ENCODE data around the gene TMEM184B. TPM values are rescaled to one million over a fixed set of nuclear protein-coding genes. Genes with fewer than 3 reads are reported as not detected.

TMEM184B gene
- total and polyA plus RNA-seq, 2 of the 8 experiments (the other 6 are each of a cell fraction or from before 2014, with no cell fraction given): 41.6 to 81.0 TPM

- no peak overlapping the region for H2BK20ac ChIP-seq (ENCODE audit: low read length)
- no peaks in the 10 kb centered on the region for H3K79me2 ChIP-seq (ENCODE audit: control insufficient read depth in 1 of 2, insufficient read depth in 2 of 2, low read length in 2 of 2)
- FAIRE-seq (no peak), DNase-seq (ENCODE audit: low read depth in 1 of 2, low spot score in 2 of 2) (no peak)
- no peak overlapping the region for H2AFZ ChIP-seq (ENCODE audit: low read length)
- no peak overlapping the region for H3K56ac ChIP-seq (replicated peaks; ENCODE audit: insufficient read length, low read depth, low read length)
- no peak overlapping the region for H3K27ac ChIP-seq (ENCODE audit: low read depth, low read length)
- no peak overlapping the region for H2BK15ac ChIP-seq (ENCODE audit: low read length)
- no peak overlapping the region for H3K9ac ChIP-seq (replicated peaks in 1 of 4; ENCODE audit: extremely low read depth in 1 of 4, low read depth in 3 of 4, low read length in 3 of 4)
- peak overlapping the region; percentile 38 for H3K18ac ChIP-seq (ENCODE audit: extremely low read depth, low read length)
- peaks cover 0 to 3% (median 2%) of the 10 kb centered on the region in 4 experiments; a peak in 4 of 7 replicates for H3K4me1 ChIP-seq (replicated peaks in 1 of 4; ENCODE audit: control insufficient read depth in 3 of 4, insufficient read depth in 4 of 4, low read length in 3 of 4)
- 0 out of 2 replicates have a peak, but pooled peaks cover 2% of the 10 kb centered on the region for H3K23me2 ChIP-seq (ENCODE audit: low read depth, low read length)
- no peak overlapping the region for H4K5ac ChIP-seq (ENCODE audit: insufficient read length, low read depth, low read length)
- H3K4me2 ChIP-seq (ENCODE audit: insufficient read depth in 1 of 2, low read depth in 2 of 2, low read length in 2 of 2): no peak overlapping the region
- peaks cover 7 to 22% of the 10 kb centered on the region in 2 experiments for H4K20me1 ChIP-seq (replicated peaks in 1 of 2; ENCODE audit: control insufficient read depth in 1 of 2, insufficient read depth in 2 of 2, low read length in 2 of 2)
- no peak overlapping the region for H4K8ac ChIP-seq (ENCODE audit: extremely low read depth, insufficient read depth, low read length)
- no peaks in the 10 kb centered on the region for H3K27me3 ChIP-seq (replicated peaks in 1 of 4; ENCODE audit: control insufficient read depth in 3 of 4, extremely low read depth in 1 of 4, insufficient read depth in 3 of 4, low read length in 3 of 4)
- H3K9me3 ChIP-seq (ENCODE audit: insufficient read depth in 2 of 2, low read depth in 1 of 2, low read length in 1 of 2): no peaks in the 10 kb centered on the region
- TF ChIP-seq POLR2AphosphoS5 (IDR thresholded peaks at IDR 0.05; ENCODE audit: low read depth, low read length) (peak; percentile 77), CREB1 (IDR thresholded peaks at IDR 0.05) (no peak), POLR2A (IDR thresholded peaks at IDR 0.05; ENCODE audit: control extremely low read depth in 1 of 2, low read depth in 2 of 2, low read length in 2 of 2) (peak; percentile 3 to 46; a peak in 1 of 3 replicates)
- H3K36me3 ChIP-seq (ENCODE audit: control insufficient read depth in 2 of 4, insufficient read depth in 4 of 4, low read length in 3 of 4): peaks cover 17 to 41% (median 26%) of the 10 kb centered on the region in 4 experiments
- peaks cover under 1% of the 10 kb centered on the region; the same call in 1 of the 2 replicates for H3K79me1 ChIP-seq (ENCODE audit: low read depth, low read length)
- H2BK120ac ChIP-seq (replicated peaks; ENCODE audit: low read depth, low read length): no peak overlapping the region
- no peak overlapping the region for H2BK5ac ChIP-seq (ENCODE audit: low read depth, low read length)
- H2BK12ac ChIP-seq (ENCODE audit: low read depth, low read length): no peak overlapping the region
- 91% methylated on average over 12 of the region's 12 CpGs; no CpG with 5 or more reads in 1 of the 2 experiments for WGBS, 2 experiments (ENCODE audit: extremely low coverage in 1 of 2, insufficient coverage in 1 of 2, insufficient read length in 1 of 2, insufficient replicate concordance in 2 of 2, low coverage in 1 of 2, low lambda C conversion rate in 2 of 2, missing lambda C conversion rate in 1 of 2)
- ChIA-PET CTCF (ENCODE audit: partially characterized antibody) (interaction anchor here (1.4 to 4.0 kb wide), 2 partner anchors 9 to 14 kb away, joined by 5 to 17 read pairs; no protein-coding TSS in a partner anchor), POLR2A (ENCODE audit: partially characterized antibody) (interaction anchor here (0.7 to 10.6 kb wide), 16 partner anchors 8 to 74 kb away, joined by 3 to 81 read pairs (median 6); partner anchors contain the start of gene TMEM184B)
- no peak overlapping the region for H3K4me3 ChIP-seq (ENCODE audit: extremely low read depth in 1 of 4, insufficient read depth in 2 of 4, low read depth in 3 of 4, low read length in 4 of 4)
- H3K14ac ChIP-seq (ENCODE audit: insufficient read length): no peak overlapping the region
- H3K23ac ChIP-seq (ENCODE audit: insufficient read length): no peak overlapping the region
- H3K4ac ChIP-seq (replicated peaks; ENCODE audit: insufficient read length, low read depth, low read length): no peak overlapping the region
- no peak overlapping the region for H2AK5ac ChIP-seq (ENCODE audit: low read depth, low read length)
- H4K91ac ChIP-seq (replicated peaks; ENCODE audit: insufficient read length, low read length): no peak overlapping the region
Observed at GRCh38 chr22:38289583-38290082, 16.8 kb upstream of the TMEM184B start.
